ENCODE results near the gene DNAH3.

DNA sequence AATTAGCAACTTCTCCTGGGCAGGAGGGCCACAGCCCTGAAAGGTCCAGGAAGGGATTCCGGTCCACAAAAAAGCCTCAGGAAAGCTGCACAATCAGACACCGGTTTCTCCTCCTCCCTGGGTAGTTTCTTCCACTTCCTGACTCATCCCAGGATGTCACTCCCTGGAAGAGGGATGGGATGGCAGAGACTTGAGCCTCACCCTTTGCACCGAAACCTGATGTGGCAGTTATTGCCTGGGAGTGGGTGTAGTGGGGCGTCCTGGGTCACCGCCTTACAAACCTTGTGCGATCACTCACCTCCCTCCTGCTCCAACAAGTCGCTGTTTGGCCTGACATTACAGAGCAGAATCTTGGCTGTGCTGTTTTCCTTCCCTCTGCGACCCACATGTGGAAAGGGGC is 179.2 kb downstream of the DNAH3 start:
- TF ChIP-seq CTCF (IDR thresholded peaks at IDR 0.05; ENCODE audit: insufficient read depth, low read length): no peak
- TF ChIP-seq POLR2AphosphoS5 (IDR thresholded peaks at IDR 0.05; ENCODE audit: low read depth): no peak
- no peak for TF ChIP-seq REST (IDR thresholded peaks at IDR 0.05; ENCODE audit: insufficient replicate concordance, low read depth)
- no peak for TF ChIP-seq SPI1 (IDR thresholded peaks at IDR 0.05; ENCODE audit: borderline replicate concordance, low read depth)

Measured in HL-60 (cell line).